AG04449 (cell line): ENCODE results near the gene MEI1.
"Not testable (repeated sequence)": the region's sequence is repeated elsewhere in the genome, so short reads cannot be mapped to it uniquely, and the experiment has no call there.

Experiments used
- CTCF ChIA-PET: fragments of 350-600 bp; formaldehyde crosslinking; extraction: SDS; loops from one replicate; lab custom pipeline; 2021; ENCODE audit warnings: antibody characterized with exemption; lab: Yijun Ruan, JAX
- POLR2A ChIA-PET: fragments of 400-600, 350-600 bp; formaldehyde crosslinking; extraction: SDS; loops from one replicate; lab custom pipeline; 2020; ENCODE audit warnings: antibody characterized with exemption, inconsistent platforms; lab: Yijun Ruan, JAX
- DNase-seq: peaks from one replicate; pipeline ENCODE4 v3.0.0-alpha.2; 2010; ENCODE audit warnings: low read depth, low spot score
- H3K4me3 ChIP-seq: 2 replicates; pipeline ENCODE4 v1.5.1; 2011; ENCODE audit warnings: low read depth, mild to moderate bottlenecking, control low read depth, low read length
- TF ChIP-seq, protein P1 (sequence below): IDR thresholded peaks from one replicate; pipeline ENCODE4 v1.5.1; 2011; ENCODE audit warnings: mild to moderate bottlenecking, moderate library complexity, low read length, control low read depth, inconsistent platforms; ENCODE audit not compliant: insufficient read depth; ENCODE audit errors: missing control alignments

MEI1 gene

DNA sequence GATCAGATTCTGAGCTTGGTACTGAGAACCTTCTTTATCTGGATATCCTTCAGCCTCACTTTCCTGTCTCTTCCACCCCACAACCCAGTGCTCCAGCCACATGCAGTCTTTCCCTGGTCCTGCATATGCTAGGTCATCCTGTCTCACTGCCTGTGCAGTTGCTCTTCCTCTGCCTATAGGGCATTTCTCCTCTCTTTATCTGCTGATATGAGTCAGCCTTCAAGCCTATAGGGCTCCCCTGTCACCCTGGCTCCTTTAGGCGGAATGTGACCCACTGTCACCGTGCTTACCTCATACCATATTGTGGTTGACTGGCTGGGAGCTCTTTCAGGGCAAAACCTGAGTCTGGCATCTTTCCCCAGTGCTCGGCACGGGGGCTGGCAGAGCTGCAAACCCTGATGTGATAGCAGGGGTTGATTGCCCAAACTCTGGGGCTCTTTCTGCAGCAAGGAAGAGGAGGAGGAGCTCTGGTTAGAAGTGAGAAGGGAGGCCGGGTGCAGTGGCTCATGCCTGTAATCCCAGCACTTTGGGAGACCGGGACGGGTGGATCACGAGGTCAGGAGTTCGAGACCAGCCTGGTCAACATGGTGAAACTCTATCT is 26.3 kb downstream of the MEI1 start:
- TF ChIP-seq, protein P1, sequence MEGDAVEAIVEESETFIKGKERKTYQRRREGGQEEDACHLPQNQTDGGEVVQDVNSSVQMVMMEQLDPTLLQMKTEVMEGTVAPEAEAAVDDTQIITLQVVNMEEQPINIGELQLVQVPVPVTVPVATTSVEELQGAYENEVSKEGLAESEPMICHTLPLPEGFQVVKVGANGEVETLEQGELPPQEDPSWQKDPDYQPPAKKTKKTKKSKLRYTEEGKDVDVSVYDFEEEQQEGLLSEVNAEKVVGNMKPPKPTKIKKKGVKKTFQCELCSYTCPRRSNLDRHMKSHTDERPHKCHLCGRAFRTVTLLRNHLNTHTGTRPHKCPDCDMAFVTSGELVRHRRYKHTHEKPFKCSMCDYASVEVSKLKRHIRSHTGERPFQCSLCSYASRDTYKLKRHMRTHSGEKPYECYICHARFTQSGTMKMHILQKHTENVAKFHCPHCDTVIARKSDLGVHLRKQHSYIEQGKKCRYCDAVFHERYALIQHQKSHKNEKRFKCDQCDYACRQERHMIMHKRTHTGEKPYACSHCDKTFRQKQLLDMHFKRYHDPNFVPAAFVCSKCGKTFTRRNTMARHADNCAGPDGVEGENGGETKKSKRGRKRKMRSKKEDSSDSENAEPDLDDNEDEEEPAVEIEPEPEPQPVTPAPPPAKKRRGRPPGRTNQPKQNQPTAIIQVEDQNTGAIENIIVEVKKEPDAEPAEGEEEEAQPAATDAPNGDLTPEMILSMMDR, result no peak
- no peak overlapping the region for H3K4me3 ChIP-seq
- ChIA-PET CTCF (interaction anchor here (1.3 to 4.0 kb wide), 3 partner anchors 21 to 215 kb away, joined by 4 to 29 read pairs (median 23); partner anchors contain the start of gene MEI1), POLR2A (no interaction called here)
- no peak for DNase-seq

DNA sequence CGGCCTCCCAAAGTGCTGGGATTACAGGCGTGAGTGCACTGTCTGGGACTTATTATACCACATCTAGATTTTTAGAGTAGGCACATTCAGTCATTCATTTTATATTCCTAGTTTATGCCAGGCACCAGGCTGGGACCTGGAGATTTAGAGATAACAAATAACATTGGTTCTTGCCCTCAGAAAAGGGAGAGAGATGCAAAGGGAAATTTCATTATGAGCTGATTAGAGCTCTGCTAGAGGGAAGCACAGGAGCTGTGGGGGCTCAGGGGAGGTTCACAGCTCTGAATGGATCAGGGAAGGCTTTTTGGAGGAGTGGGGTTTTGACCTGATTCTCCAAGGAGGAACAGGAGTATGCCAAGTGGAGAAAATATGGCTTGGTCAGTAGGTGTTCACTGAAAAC is 32.3 kb downstream of the MEI1 start:
- ChIA-PET POLR2A (no interaction called here), CTCF (interaction anchor here (1.0 to 3.9 kb wide), 2 partner anchors 14 to 35 kb away, joined by 4 to 27 read pairs; no protein-coding TSS in a partner anchor)
- no peak for DNase-seq

GRCh38 chr22:41732096-41732772 is 32.9 kb downstream of the MEI1 start:
- TF ChIP-seq, protein P1, result no peak
- POLR2A ChIA-PET, result no interaction called here
- H3K4me3 ChIP-seq, result no peak overlapping the region
- CTCF ChIA-PET, result interaction anchor here (1.0 to 3.9 kb wide), 4 partner anchors 14 to 209 kb away, joined by 3 to 27 read pairs (median 6); no protein-coding TSS in a partner anchor
- no peak for DNase-seq

More for the DNA sequence above, 32.3 kb downstream of the MEI1 start:
- TF ChIP-seq, protein P1, result no peak
- H3K4me3 ChIP-seq, result no peak overlapping the region

DNA sequence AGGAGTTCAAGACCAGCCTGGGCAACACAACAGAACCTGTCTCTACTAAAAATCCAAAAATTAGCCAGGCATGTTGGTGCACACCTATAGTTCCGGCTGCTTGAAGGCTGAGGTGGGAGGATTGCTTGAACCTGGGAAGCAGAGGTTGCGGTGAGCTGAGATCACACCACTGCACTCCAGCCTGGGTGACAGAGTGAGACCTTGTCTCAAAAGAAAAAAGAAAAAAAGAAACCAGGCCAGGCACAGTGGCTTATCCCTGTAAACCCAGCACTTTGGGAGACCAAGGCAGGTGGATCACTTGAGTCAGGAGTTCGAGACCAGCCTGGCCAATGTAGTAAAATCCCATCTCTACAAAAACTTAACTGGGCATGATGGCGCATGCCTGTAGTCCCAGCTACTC is 33.9 kb downstream of the MEI1 start:
- DNase-seq, H3K4me3 ChIP-seq, POLR2A ChIA-PET: not testable (repeated sequence)
- CTCF ChIA-PET, result interaction anchor here (1.0 to 3.9 kb wide), 3 partner anchors 13 to 208 kb away, joined by 3 to 27 read pairs (median 9); no protein-coding TSS in a partner anchor

DNA sequence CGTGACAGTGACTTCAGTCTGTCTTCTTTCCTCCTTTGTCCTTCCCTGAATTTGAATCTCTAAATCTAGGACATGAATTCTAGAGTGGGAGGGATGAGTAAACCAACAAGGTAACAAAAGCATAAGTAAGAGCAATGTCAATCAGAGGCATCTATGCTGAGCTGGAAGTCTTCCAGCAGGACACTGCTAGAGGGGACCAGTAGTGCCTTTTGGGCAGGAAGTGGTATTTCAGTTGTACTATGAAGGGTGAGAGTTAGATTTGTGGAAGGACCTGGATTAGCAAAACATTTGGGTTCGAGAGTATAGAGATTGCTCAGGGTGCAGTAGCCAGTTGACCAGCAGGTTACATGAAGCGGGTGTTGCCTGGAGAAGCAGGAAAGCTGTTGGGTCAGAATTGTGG is 40.3 kb downstream of the MEI1 start:
- TF ChIP-seq, protein P1, result no peak
- ChIA-PET POLR2A (no interaction called here), CTCF (interaction anchor here (2.5 to 13.1 kb wide), 2 partner anchors 42 to 200 kb away, joined by 12 to 251 read pairs; no protein-coding TSS in a partner anchor)
- no peak overlapping the region for H3K4me3 ChIP-seq
- no peak for DNase-seq

- DNase-seq, result no peak
Observed at GRCh38 chr22:41742918-41743317, 43.6 kb downstream of the MEI1 start.

More at GRCh38 chr22:41742918-41743317, 43.6 kb downstream of the MEI1 start:
- TF ChIP-seq, protein P1, result no peak
- ChIA-PET CTCF (interaction anchor here (1.0 to 13.1 kb wide), 5 partner anchors 9 to 197 kb away, joined by 3 to 251 read pairs (median 3); partner anchors contain the start of gene MEI1), POLR2A (no interaction called here)
- no peak overlapping the region for H3K4me3 ChIP-seq
